Stimulated activated CD4-positive, alpha-beta T cell treated with anti-CD3 and anti-CD28 coated beads, Interleukin-1b, Interleukin-23, amount 100 ng/mL, for 4 hours (primary cell): Measurements from ENCODE around the gene DCBLD1.
A peak's percentile ranks its signal among the peaks of the same experiment; 100 is the strongest.

Experiments
- DNase-seq, 2 donors: peaks; one replicate each; pipeline ENCODE4 v3.0.0-alpha.2; 2020; ENCODE audit warnings: low read depth in 2 of 2

Gene DCBLD1

GRCh38 chr6:117530467-117531242, 48.2 kb downstream of the DCBLD1 start:
- no peak for DNase-seq

GRCh38 chr6:117531346-117531745, 48.9 kb downstream of the DCBLD1 start:
- DNase-seq: no peak

DNA sequence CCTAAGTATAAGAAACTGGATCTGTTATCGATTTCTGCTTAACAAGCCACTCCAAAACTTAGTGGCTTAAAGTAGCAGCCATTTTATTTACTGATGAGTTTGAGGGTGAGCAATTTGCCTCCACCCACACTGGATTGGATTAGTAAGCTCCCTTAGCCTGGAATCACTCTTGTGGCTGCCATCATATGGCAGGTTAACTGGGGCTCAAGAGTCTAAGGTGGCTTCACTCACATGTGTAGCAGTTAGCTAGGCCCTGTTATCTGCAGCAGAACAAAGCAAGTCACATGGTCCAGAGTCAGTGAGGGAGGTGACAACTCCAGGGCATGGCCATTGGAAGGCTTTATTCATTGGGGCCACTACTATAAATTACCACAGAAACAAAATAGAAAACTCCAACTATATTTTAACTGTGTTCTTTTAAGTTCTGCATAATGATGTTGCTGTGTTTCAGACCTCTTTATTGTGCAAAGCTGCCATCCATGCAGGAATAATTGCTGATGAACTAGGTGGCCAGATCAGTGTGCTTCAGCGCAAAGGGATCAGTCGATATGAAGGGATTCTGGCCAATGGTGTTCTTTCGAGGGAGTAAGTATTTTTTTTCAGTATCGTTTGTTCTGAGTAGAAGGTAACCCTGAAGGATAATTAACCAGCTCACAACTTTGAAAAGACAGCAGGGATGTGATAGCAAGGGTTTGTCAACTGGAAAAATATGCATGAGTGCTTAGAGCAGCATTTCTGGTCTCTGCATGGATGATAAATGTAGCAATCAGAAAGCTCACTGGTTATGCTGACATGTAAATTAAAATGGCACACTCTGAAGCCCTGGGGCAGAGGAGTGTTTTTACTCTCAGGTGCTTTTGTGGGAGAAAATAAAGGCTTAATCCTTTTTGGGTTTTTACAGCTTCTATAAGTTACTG, 49.6 kb downstream of the DCBLD1 start:
- DNase-seq: no peak

DNA sequence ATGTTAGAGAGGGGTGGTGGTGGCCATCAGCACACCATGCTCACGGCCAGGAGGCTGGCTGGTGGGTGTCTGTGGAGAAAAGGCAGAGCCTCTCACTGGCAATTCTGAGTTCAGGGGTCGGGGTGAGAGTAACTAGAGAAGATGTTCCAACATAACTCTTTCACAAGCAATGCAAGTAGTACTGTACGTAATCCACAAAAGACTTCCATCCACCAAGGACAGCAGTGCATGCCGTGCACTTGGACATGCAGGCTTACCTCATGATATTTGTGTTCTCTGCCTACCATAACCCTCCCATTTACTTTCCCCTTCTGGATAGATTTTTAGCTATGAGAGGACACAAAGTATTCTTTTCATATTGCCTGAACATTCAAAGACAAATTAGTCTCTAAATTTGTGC, 51.3 kb downstream of the DCBLD1 start:
- no peak for DNase-seq

DNA sequence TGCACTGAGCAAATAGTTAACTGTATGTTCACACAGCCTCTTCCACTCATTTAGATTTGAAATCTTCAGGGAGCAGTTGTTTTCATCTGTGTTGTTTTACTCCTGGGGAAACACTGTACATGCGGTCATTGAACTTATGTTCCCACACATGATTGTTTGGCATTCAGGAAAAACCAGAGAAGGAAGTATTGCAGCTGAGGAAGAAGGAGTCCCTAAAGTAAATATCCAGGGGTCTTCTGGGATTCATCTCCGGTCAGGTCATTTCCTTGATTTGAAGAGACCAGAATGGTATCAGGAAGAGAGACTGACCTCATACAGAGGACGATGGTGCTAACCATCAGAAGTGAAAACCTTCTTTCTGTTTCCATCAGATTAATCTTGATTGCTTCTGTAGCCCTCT, 52.5 kb downstream of the DCBLD1 start:
- DNase-seq: no peak

GRCh38 chr6:117536317-117536716, 53.8 kb downstream of the DCBLD1 start:
- DNase-seq: no peak

GRCh38 chr6:117538615-117539014, 56.1 kb downstream of the DCBLD1 start:
- no peak for DNase-seq

DNA sequence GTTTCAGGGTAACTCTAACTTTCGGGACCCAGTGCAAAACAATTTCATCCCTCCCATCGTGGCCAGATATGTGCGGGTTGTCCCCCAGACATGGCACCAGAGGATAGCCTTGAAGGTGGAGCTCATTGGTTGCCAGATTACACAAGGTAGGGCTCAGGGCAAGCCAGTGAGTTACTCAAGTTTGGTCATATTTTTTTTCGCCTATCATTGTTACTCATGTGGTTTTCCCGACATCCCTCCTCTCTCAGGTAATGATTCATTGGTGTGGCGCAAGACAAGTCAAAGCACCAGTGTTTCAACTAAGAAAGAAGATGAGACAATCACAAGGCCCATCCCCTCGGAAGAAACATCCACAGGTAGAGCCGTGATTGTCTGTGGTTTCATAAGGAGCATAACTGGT, 58.2 kb downstream of the DCBLD1 start:
- no peak for DNase-seq

GRCh38 chr6:117542493-117542892, 60.0 kb downstream of the DCBLD1 start:
- DNase-seq: no peak

- no peak for DNase-seq
Measured at GRCh38 chr6:117544716-117545115, 62.2 kb downstream of the DCBLD1 start.

DNA sequence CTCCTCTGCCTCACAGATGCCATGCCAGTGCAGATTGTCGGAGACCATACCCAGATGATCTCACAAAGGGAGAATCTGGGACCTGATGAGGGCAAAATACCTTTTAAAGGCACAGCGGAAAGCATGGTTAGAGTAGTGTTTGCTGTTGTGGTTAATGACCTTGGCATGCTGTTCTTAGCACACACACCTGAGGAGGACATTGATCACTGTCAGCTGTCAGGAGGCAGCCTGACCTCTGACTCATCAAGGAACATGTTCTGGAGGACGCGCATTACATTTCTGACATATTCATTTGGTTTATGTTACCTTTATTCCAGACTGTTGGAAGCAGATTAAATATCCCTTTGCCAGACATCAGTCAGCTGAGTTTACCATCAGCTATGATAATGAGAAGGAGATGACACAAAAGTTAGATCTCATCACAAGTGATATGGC, 62.7 kb downstream of the DCBLD1 start:
- no peak for DNase-seq

DNA sequence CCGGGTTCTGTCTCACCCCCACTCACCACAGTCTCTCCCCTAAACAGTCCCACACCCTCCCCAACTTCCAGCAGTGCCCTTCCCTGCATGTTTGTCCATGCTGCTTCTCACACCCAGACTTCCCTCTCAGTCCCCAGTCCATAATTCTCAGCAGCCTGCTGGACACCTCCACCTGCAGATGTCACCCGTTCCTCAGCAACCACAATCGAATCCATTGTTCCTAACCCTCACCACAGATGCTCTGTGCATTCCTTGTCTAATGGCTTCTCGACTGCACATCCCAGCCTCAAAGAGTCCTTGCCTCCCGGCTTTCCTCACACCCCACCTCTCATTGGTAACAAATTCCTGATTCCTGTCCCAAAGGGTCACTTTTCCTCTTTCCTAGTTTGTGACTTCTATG, 64.2 kb downstream of the DCBLD1 start:
- DNase-seq: no peak

GRCh38 chr6:117547688-117548621, 65.5 kb downstream of the DCBLD1 start:
- peak; percentile 22 to 23 for DNase-seq

- peak in 1 of 2 donors; percentile 18 for DNase-seq
Measured at GRCh38 chr6:117548797-117549301, 66.4 kb downstream of the DCBLD1 start.

DNA sequence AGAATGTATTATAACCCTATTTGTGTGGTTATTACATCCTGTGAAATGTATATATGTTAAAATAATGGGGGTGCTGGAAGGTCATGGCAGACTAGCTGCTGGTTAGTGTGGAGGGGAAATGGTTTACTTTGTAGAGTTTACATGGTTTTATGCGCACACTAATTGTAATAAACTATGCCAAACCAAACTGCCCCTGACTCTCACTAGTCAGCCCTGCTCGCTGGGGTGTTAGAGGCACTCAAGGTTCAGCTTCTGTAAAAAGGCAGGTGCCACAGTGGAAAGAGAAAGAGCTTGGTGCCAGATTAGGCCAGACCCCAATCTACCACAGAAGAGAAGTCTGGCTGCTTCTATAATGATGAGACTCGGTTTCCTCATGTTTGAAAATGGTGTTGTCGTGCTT, 67.1 kb downstream of the DCBLD1 start:
- no peak for DNase-seq

GRCh38 chr6:117550078-117550600, 67.7 kb downstream of the DCBLD1 start:
- DNase-seq: no peak

GRCh38 chr6:117550618-117551242, 68.3 kb downstream of the DCBLD1 start:
- DNase-seq: no peak

- DNase-seq: no peak
Measured at GRCh38 chr6:117552618-117553017, 70.1 kb downstream of the DCBLD1 start.

GRCh38 chr6:117553142-117553541, 70.7 kb downstream of the DCBLD1 start:
- no peak for DNase-seq

- DNase-seq: no peak
Measured at GRCh38 chr6:117555262-117555849, 72.9 kb downstream of the DCBLD1 start.
